DOHH2 (cell line): ENCODE results near the gene ASGR1.

Experiments used
- CTCF ChIP-seq: fragments of 200-600 bp; sonication (generic); IDR thresholded peaks from one replicate; pipeline ENCODE4 v1.5.1; 2014; ENCODE audit warnings: antibody characterized with exemption, mild to moderate bottlenecking, low read depth, low read length; ENCODE audit not compliant: poor library complexity, severe bottlenecking
- EZH2phosphoT487 ChIP-seq: fragments of 200-600 bp; sonication (generic); IDR thresholded peaks from 2 replicates; pipeline ENCODE4 v1.6.1; 2017; ENCODE audit warnings: borderline replicate concordance, mild to moderate bottlenecking, antibody characterized with exemption, low read length, moderate library complexity, mixed read lengths

- no peak for TF ChIP-seq CTCF
- no peak for TF ChIP-seq EZH2phosphoT487
These were observed 37.3 kb upstream of the ASGR1 start for GRCh38 chr17:7216242-7217112.
